ENCODE results near the gene NDUFB3.
"Not testable (repeated sequence)": the region's sequence is repeated elsewhere in the genome, so short reads cannot be mapped to it uniquely, and the experiment has no call there.

The NDUFB3 gene

GRCh38 chr2:201100497-201100896, 28.7 kb downstream of the NDUFB3 start:
- no peak for DNase-seq

- DNase-seq = no peak
Observed at GRCh38 chr2:201105759-201106158, 34.0 kb downstream of the NDUFB3 start.

GRCh38 chr2:201107624-201108023, 35.8 kb downstream of the NDUFB3 start:
- DNase-seq = no peak

GRCh38 chr2:201108341-201108740, 36.5 kb downstream of the NDUFB3 start:
- DNase-seq = no peak

GRCh38 chr2:201109186-201109585, 37.4 kb downstream of the NDUFB3 start:
- DNase-seq = no peak

- no peak for DNase-seq
Observed at GRCh38 chr2:201110615-201111014, 38.8 kb downstream of the NDUFB3 start.

- DNase-seq = no peak
Observed at GRCh38 chr2:201111096-201111495, 39.3 kb downstream of the NDUFB3 start.

- no peak for DNase-seq
Observed at GRCh38 chr2:201114350-201114749, 42.5 kb downstream of the NDUFB3 start.

GRCh38 chr2:201114846-201115245, 43.0 kb downstream of the NDUFB3 start:
- DNase-seq = no peak

GRCh38 chr2:201116115-201116958, 44.5 kb downstream of the NDUFB3 start, which contains the start of gene CFLAR:
Gene CFLAR, plus strand, starts transcription at chr2:201116164. Its CDS starts 13,702 bp downstream, at chr2:201129866.
- peak; percentile 91 for DNase-seq

GRCh38 chr2:201116959-201117734, 45.3 kb downstream of the NDUFB3 start:
- peak; percentile 84 for DNase-seq

- DNase-seq = not testable (repeated sequence)
Observed at GRCh38 chr2:201117735-201118094, 45.9 kb downstream of the NDUFB3 start.

GRCh38 chr2:201118121-201118960, 46.5 kb downstream of the NDUFB3 start:
- peak; percentile 93 for DNase-seq

GRCh38 chr2:201118961-201119854, 47.4 kb downstream of the NDUFB3 start:
- DNase-seq = peak; percentile 52

- DNase-seq = no peak
Observed at GRCh38 chr2:201122276-201122675, 50.5 kb downstream of the NDUFB3 start.

GRCh38 chr2:201126308-201127151, 54.7 kb downstream of the NDUFB3 start:
- DNase-seq = peak; percentile 56

- DNase-seq = no peak
Observed at GRCh38 chr2:201127152-201127511, 55.3 kb downstream of the NDUFB3 start.

GRCh38 chr2:201127570-201127969, 55.8 kb downstream of the NDUFB3 start:
- peak; percentile 79 for DNase-seq

- DNase-seq = no peak
Observed at GRCh38 chr2:201128033-201128432, 56.2 kb downstream of the NDUFB3 start.

GRCh38 chr2:201128933-201129505, 57.2 kb downstream of the NDUFB3 start:
- DNase-seq = peak; percentile 79

Measured in activated CD4-positive, alpha-beta T cell treated with anti-CD3 and anti-CD28 coated beads, Interleukin-2, Interleukin-6, amounts not matched to agents 100 ng/mL and 50 ng/mL, durations not matched to agents 16 hours and 8 hours (primary cell).